ENCODE data around the gene COL3A1. TPM values are rescaled to one million over a fixed set of nuclear protein-coding genes. Genes with fewer than 3 reads are reported as not detected.

Gene COL3A1
- total RNA-seq: 100 to 1,000 TPM in 3 of 10 donors, 10 to 100 TPM in 7; 53.9 to 700 (median 73.5) TPM
- polyA plus RNA-seq: 100 to 1,000 TPM in 1 of 2 donors, 10 to 100 TPM in 1; 33.5 to 173 TPM
- long read RNA-seq, donor 1, full-length matches to known transcripts: 157 of 204 reads
- long read RNA-seq, donor 1, partial matches to known transcripts: 35 of 204 reads
- long read RNA-seq, donor 1, other reads (novel, unspliced or antisense): 12 of 204 reads
- long read RNA-seq, donor 2, full-length matches to known transcripts: 268 of 334 reads
- long read RNA-seq, donor 2, partial matches to known transcripts: 44 of 334 reads
- long read RNA-seq, donor 2, other reads (novel, unspliced or antisense): 22 of 334 reads
- long read RNA-seq, donor 3, full-length matches to known transcripts: 183 of 263 reads
- long read RNA-seq, donor 3, partial matches to known transcripts: 66 of 263 reads
- long read RNA-seq, donor 3, other reads (novel, unspliced or antisense): 14 of 263 reads

DNA sequence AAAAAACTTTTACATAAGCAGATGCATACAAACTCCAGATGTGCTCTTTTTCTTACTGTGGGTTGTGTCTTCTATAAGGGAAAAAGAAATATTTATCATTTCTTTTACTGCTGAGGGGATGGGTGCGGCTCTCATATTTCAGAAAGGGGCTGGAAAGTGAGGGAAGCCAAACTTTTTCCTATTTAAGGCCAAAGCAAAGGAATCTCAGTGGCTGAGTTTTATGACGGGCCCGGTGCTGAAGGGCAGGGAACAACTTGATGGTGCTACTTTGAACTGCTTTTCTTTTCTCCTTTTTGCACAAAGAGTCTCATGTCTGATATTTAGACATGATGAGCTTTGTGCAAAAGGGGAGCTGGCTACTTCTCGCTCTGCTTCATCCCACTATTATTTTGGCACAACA is at the start of gene COL3A1:
Gene COL3A1, plus strand, starts transcription at position 210 of the 400 bp plus-strand sequence. Its CDS starts 117 bp downstream, at position 327.
- H3K27ac ChIP-seq: peak within 1 kb of the TSS; percentile 51 to 87 (median 79)
- 45 to 49% methylated on average over 4 of the region's 4 CpGs for WGBS, 2 donors
- H3K4me3 ChIP-seq: peak within 1 kb of the TSS; percentile 8 to 60 (median 52)
- no peaks in the 10 kb centered on the region for H3K27me3 ChIP-seq
- H3K36me3 ChIP-seq: no peaks in the 10 kb centered on the region
- peaks cover 0 to 4% (median 0%) of the 10 kb centered on the region in 9 donors for H3K4me1 ChIP-seq
- intact Hi-C loops (cut with DNase I): loop anchor here in 6 of 10 donors (5.0 to 10.0 kb wide), 7 partner anchors 37 to 447 kb away; no protein-coding TSS in a partner anchor
- TF ChIP-seq, protein P1, sequence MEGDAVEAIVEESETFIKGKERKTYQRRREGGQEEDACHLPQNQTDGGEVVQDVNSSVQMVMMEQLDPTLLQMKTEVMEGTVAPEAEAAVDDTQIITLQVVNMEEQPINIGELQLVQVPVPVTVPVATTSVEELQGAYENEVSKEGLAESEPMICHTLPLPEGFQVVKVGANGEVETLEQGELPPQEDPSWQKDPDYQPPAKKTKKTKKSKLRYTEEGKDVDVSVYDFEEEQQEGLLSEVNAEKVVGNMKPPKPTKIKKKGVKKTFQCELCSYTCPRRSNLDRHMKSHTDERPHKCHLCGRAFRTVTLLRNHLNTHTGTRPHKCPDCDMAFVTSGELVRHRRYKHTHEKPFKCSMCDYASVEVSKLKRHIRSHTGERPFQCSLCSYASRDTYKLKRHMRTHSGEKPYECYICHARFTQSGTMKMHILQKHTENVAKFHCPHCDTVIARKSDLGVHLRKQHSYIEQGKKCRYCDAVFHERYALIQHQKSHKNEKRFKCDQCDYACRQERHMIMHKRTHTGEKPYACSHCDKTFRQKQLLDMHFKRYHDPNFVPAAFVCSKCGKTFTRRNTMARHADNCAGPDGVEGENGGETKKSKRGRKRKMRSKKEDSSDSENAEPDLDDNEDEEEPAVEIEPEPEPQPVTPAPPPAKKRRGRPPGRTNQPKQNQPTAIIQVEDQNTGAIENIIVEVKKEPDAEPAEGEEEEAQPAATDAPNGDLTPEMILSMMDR (IDR thresholded peaks at IDR 0.05): no peak
- DNase-seq: peak; percentile 32 to 48
- no peaks in the 10 kb centered on the region for H3K9me3 ChIP-seq
- peak in 6 of 8 donors; percentile 12 to 47 (median 26) for ATAC-seq

DNA sequence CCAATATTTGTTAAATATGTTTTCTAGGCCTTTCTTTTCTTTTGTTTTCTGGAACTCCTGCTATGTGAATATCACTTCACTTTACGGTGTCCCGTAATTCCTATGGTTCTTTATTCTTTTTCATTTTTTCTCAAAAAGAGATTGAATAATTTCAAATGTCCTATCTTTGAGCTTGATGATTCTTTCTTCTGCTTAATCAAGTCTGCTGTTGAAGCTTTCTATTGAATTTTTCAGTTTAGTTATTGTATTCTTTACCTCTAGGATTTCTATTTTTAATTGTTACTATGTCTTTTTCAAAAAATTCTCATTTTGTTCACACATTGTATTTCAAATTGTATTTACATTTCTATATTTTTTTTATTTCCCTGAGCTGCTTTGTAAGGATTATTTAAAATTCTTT is 45.5 kb upstream of the COL3A1 start:
- Histone ChIP-seq H3K27ac (no peak overlapping the region), H3K4me3 (no peak overlapping the region), H3K36me3 (no peaks in the 10 kb centered on the region), H3K9me3 (peaks cover 0 to 45% (median 10%) of the 10 kb centered on the region in 11 donors), H3K4me1 (no peaks in the 10 kb centered on the region), H3K27me3 (no peaks in the 10 kb centered on the region)
- intact Hi-C loops (cut with DNase I): no loop called here
- no peak for DNase-seq
- WGBS, 2 donors: 97 to 100% methylated on average over 2 of the region's 2 CpGs
- TF ChIP-seq, protein P1 (IDR thresholded peaks at IDR 0.05): no peak
- ATAC-seq: no peak

DNA sequence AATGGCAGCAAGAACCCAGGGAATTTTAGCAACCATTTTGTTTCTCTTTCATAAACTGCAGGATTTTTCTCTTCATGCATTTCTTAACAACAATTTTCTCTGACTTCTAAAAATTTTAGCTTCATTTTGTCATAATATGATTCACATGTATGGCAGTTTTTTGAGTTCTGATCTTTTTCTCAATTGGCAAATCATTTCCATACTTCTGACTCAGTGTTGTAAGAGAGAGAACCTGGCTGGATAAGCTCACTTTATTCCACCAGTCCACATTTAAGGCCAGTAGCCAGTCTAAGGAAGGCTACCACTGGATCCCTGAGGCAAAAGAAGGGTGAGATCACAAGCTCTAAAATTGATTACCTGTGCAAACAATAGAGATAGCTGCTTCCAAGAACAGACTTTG is 42.8 kb upstream of the COL3A1 start:
- Histone ChIP-seq H3K9me3 (peaks cover 0 to 43% (median 10%) of the 10 kb centered on the region in 11 donors), H3K27ac (no peak overlapping the region), H3K27me3 (no peaks in the 10 kb centered on the region), H3K4me1 (no peaks in the 10 kb centered on the region), H3K4me3 (no peak overlapping the region), H3K36me3 (no peaks in the 10 kb centered on the region)
- ATAC-seq: no peak
- intact Hi-C loops (cut with DNase I): no loop called here
- no peak for DNase-seq
- TF ChIP-seq, protein P1 (IDR thresholded peaks at IDR 0.05): no peak

DNA sequence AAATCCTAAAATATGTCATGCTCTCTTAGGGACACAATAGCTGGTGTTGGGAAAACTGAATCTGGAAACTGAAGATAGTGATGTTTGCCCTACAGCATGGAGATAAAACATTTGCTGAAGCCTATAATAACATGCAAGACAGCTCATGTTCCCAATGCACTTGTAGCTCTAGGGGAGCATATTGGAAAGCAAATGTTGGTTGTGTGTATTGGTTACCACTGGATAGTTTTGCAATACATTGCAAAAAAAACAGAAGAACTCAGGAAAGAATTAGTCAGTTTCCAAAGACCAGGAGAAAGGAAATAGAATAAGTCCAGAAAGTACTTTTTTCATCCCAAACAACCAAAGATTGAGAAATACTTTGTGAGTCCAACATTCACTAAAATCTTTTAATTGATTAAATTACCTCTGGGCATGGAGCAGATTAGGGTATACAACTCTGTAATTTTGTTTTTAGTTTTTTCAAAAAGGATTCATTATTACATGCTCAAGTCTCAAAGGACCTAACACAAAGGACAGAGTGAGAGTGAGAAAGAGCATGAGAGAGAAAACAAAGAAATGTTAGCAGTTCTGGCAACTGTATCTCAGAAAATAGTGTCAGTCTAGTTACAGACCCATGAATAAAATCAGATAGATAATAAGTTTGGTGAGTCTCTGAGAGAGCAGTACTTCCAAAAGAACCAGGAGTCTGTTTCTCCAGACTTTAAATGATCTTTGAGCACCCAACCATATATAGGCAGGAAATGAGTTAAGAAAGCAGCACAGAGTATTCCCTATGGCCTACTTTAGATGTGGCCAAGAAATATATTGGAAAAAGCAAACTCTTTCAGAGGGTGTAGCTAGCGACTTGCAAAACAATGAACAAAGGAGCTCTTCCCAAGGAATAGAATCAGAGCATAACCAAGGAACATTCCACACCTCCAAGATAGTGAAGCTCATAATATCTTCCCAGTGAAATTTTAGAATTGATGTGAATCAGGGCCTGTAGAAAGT is 36.6 kb upstream of the COL3A1 start:
- DNase-seq (no peak), ATAC-seq (peak; percentile 41 to 81 (median 72))
- TF ChIP-seq, protein P1 (IDR thresholded peaks at IDR 0.05): no peak
- no peak overlapping the region for H3K4me3 ChIP-seq
- intact Hi-C loops (cut with DNase I): loop anchor here in 2 of 10 donors (5.0 kb wide), 3 partner anchors 35 to 40 kb away; partner anchors contain the start of gene COL3A1 (in 1 of the 2)
- H3K9me3 ChIP-seq: peaks cover 0 to 7% (median 0%) of the 10 kb centered on the region in 11 donors
- H3K36me3 ChIP-seq: no peaks in the 10 kb centered on the region
- H3K27ac ChIP-seq: peak overlapping the region; percentile 40 to 76 (median 66)
- 41 to 46% methylated on average over 1 of the region's 1 CpG for WGBS, 2 donors
- H3K27me3 ChIP-seq: no peaks in the 10 kb centered on the region
- peaks cover 0 to 19% (median 0%) of the 10 kb centered on the region in 9 donors for H3K4me1 ChIP-seq
